K562 (cell line): ENCODE results near the gene PLEKHA1. TPM values are rescaled to one million over a fixed set of nuclear protein-coding genes. Genes with fewer than 3 reads are reported as not detected.

Source experiments
- ATAC-seq: fragments of 200-7000 bp; cut with Tn5 transposase; 3 replicates; pipeline ENCODE4 v1.9.1; 2020; ENCODE audit warnings: moderate library complexity
- BruUV-seq: library from RNA; stranded (reverse); fragments of 400-500 nt; replicated peaks from 2 replicates; lab custom pipeline; 2021; lab: Mats Ljungman, UMichigan
- CTCF ChIA-PET: fragments of 300-600 bp; formaldehyde crosslinking; extraction: SDS; loops from one replicate; lab custom pipeline; 2021; ENCODE audit warnings: low intra/inter-chr PET ratio; lab: Yijun Ruan, JAX
- POLR2A ChIA-PET: fragments of 300-600, 350-650 bp; sonication (Branson Sonifier 250); formaldehyde crosslinking; extraction: SDS; loops from one replicate; lab custom pipeline; 2021; ENCODE audit warnings: antibody characterized with exemption, inconsistent platforms; lab: Yijun Ruan, JAX
- DNase-seq, 4 experiments: peaks; one replicate each; pipeline versions ENCODE4 v3.0.0 to v3.0.0-alpha.2; 2011 to 2018; ENCODE audit warnings: low spot score in 3 of 4, mixed read lengths in 3 of 4; ENCODE audit errors: extremely low read depth in 1 of 4
- FAIRE-seq: peaks from 2 replicates; lab custom pipeline; 2011; peaks lifted over from hg19 to GRCh38; lab: Jason Lieb, UNC
- H2AFZ ChIP-seq: 2 replicates; pipeline ENCODE4 v1.6.0; 2011; ENCODE audit warnings: low read depth, low read length, control low read depth, inconsistent platforms
- H3K27ac ChIP-seq: fragments of 200-600 bp; 3 replicates; pipeline ENCODE4 v1.8.0; 2011; ENCODE audit warnings: low read depth, mild to moderate bottlenecking, control low read depth, inconsistent platforms, low read length, moderate library complexity, mixed read lengths; ENCODE audit errors: extremely low read depth
- H3K27me3 ChIP-seq, 2 experiments: fragments of 300-600 bp in 1 of 2; 2 replicates in 1 of 2; 3 replicates in 1 of 2; pipeline versions ENCODE4 v1.6.0 to v1.8.0; 2011; ENCODE audit warnings: inconsistent platforms in 2 of 2, low read length in 2 of 2, mild to moderate bottlenecking in 1 of 2, mixed read lengths in 1 of 2, moderate library complexity in 1 of 2; ENCODE audit not compliant: control insufficient read depth in 2 of 2, insufficient read depth in 2 of 2
- H3K36me3 ChIP-seq: fragments of 300-600 bp; 3 replicates; pipeline ENCODE4 v1.8.0; 2011; ENCODE audit warnings: mild to moderate bottlenecking, low read length, inconsistent platforms; ENCODE audit not compliant: control insufficient read depth, insufficient read depth
- H3K4me1 ChIP-seq, 2 experiments: fragments of 200-600 bp in 1 of 2; replicated peaks in 1 of 2; 2 replicates in 1 of 2; 3 replicates in 1 of 2; pipeline versions ENCODE4 v1.5.1 to v1.8.0; 2011; ENCODE audit warnings: inconsistent platforms in 2 of 2, low read length in 2 of 2, mild to moderate bottlenecking in 1 of 2, mixed read lengths in 1 of 2, moderate library complexity in 1 of 2; ENCODE audit not compliant: control insufficient read depth in 2 of 2, insufficient read depth in 2 of 2
- H3K4me2 ChIP-seq: 2 replicates; pipeline ENCODE4 v1.6.1; 2011; ENCODE audit warnings: low read length, control low read depth, inconsistent platforms, mixed read lengths; ENCODE audit not compliant: insufficient read depth
- H3K4me3 ChIP-seq: fragments of 200-600 bp; sonication (generic), shearing (Covaris generic); 2 replicates; pipeline ENCODE4 v1.5.1; 2016; ENCODE audit warnings: control low read depth, inconsistent platforms
- H3K79me2 ChIP-seq: fragments of 200-600 bp; 3 replicates; pipeline ENCODE4 v1.8.0; 2011; ENCODE audit warnings: low read length, inconsistent platforms; ENCODE audit not compliant: control insufficient read depth, insufficient read depth
- H3K9ac ChIP-seq, 2 experiments: 2 replicates each; pipeline versions ENCODE4 v1.6.0 to v1.6.1; 2011; ENCODE audit warnings: low read depth in 2 of 2, low read length in 2 of 2, control low read depth in 1 of 2, inconsistent platforms in 1 of 2, mild to moderate bottlenecking in 1 of 2, mixed read lengths in 1 of 2; ENCODE audit not compliant: insufficient read depth in 1 of 2
- H3K9me1 ChIP-seq: one replicate; pipeline ENCODE4 v1.6.0; 2011; ENCODE audit warnings: inconsistent platforms, mild to moderate bottlenecking, low read length, moderate library complexity; ENCODE audit not compliant: control insufficient read depth, insufficient read depth
- H3K9me3 ChIP-seq: replicated peaks from 2 replicates; pipeline ENCODE4 v1.5.1; 2011; ENCODE audit warnings: low read depth, low read length, inconsistent platforms; ENCODE audit not compliant: control insufficient read depth, insufficient read depth
- H4K20me1 ChIP-seq: replicated peaks from 2 replicates; pipeline ENCODE4 v1.6.1; 2011; ENCODE audit warnings: low read length, inconsistent platforms, mixed read lengths; ENCODE audit not compliant: control insufficient read depth, insufficient read depth
- ARID3B ChIP-seq: fragments of 250-450 bp; sonication (Bioruptor Pico); IDR thresholded peaks from 2 replicates; pipeline ENCODE4 v1.4.0; 2020; ENCODE audit warnings: borderline replicate concordance
- BRF2 ChIP-seq: IDR thresholded peaks from 3 replicates; pipeline ENCODE4 v1.6.1; 2011; ENCODE audit warnings: borderline replicate concordance, mild to moderate bottlenecking; ENCODE audit not compliant: insufficient read length, insufficient read depth
- CBX3 ChIP-seq, 2 experiments: IDR thresholded peaks; 1 replicate in 1 of 2; 2 replicates in 1 of 2; pipeline ENCODE4 v1.6.1; 2012; ENCODE audit warnings: inconsistent platforms in 2 of 2, low read length in 2 of 2, borderline replicate concordance in 1 of 2, control low read depth in 1 of 2
- PTRF ChIP-seq: fragments of 450-650 bp; IDR thresholded peaks from 2 replicates; pipeline ENCODE4 v1.6.1; 2016; ENCODE audit warnings: mild to moderate bottlenecking, missing genetic modification characterization, missing compliant biosample characterization
- ZC3H8 ChIP-seq: fragments of 450-650 bp; IDR thresholded peaks from 2 replicates; pipeline ENCODE4 v1.6.1; 2017
- WGBS: fragments of 100-300 bp; shearing (Covaris generic); methylation state at CpG from one replicate; pipeline ENCODE4 v1.1.6; 2016; ENCODE audit warnings: low coverage, mixed read lengths; ENCODE audit not compliant: insufficient coverage; ENCODE audit errors: missing lambda C conversion rate; 5-methylcytosine and 5-hydroxymethylcytosine counted together
- in situ Hi-C: fragments of 300-500 bp; cut with MboI; formaldehyde crosslinking; loops from 4 replicates; pipeline ENCODE4 v1.15.0; 2018; ENCODE audit warnings: inconsistent platforms, mixed read lengths
- intact Hi-C: fragments of 100-400 bp; cut with micrococcal nuclease; formaldehyde crosslinking; loops from 2 replicates; pipeline ENCODE4 v1.14.2; 2022
- polyA plus RNA-seq, 8 experiments: library from polyadenylated mRNA; depleted of rRNA in 4 of 8; stranded (reverse) in 5 of 8; unstranded in 3 of 8; fragments of >200 nt; fragmentation: Nextera tagmentation in 2 of 8; fragmentation: Illumina TruSeq in 1 of 8; extraction: Ambion mirVana in 2 of 8; extraction: Trizol in 1 of 8; gene quantifications; 2 replicates each; pipeline versions ENCODE4 v1.2.1 to v1.2.3, GENCODE V29; 2011 to 2014; ENCODE audit warnings: inconsistent platforms in 1 of 8, missing spikeins in 1 of 8
- total RNA-seq, 7 experiments: library from RNA; depleted of rRNA in 6 of 7; stranded (reverse); fragments of >200 nt in 6 of 7; fragmentation: Illumina TruSeq in 2 of 7; extraction: Trizol in 2 of 7; gene quantifications; 2 replicates each; pipeline versions ENCODE4 v1.2.1 to v1.2.3, GENCODE V29; 2011 to 2021; ENCODE audit warnings: low replicate concordance in 1 of 7
- TF ChIP-seq, protein P1 (sequence below): fragments of 450-650 bp; formaldehyde crosslinking; IDR thresholded peaks from 2 replicates; pipeline ENCODE4 v1.4.0; 2020; ENCODE audit warnings: mild to moderate bottlenecking, mixed read lengths

Gene PLEKHA1
- total and polyA plus RNA-seq, 9 of the 15 experiments (the other 6 are each of a cell fraction or from before 2014, with no cell fraction given): 0.05 to 4.7 (median 1.0) TPM

DNA sequence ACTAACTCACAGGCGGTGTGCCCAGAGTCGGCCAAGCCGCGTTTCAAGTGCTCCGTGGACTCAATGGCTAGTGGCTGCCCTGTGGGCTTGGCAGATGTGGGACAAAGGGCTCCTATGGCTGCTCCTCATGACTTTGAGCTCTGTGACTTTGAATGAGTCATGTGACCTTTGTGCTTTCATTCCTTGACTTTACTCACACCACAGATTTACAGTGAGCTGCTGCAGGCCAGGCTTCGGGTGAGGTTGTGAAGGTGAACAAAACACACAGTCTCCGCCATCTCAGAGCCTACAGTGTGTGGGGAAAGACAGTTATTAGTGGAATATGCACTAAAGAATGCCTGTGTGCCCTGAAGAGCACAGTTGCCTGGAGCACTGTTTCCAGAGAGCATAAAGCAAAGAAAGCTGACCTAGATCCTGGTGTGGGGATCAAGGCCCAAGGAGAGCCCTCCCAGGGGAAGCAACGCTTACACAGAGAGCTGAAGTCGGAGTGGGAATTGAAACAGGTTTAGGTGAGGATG, 29.7 kb upstream of the PLEKHA1 start:
- FAIRE-seq (no peak), ATAC-seq (no peak), DNase-seq (no peak)
- intact Hi-C loops (loop anchor here (10.0 kb wide), 1 partner anchor 220 kb away; the partner anchor contains the start of gene DMBT1), in situ Hi-C loops (no loop called here)
- H3K4me2 ChIP-seq: no peak overlapping the region
- H3K9me1 ChIP-seq: no peaks in the 10 kb centered on the region
- H4K20me1 ChIP-seq: no peaks in the 10 kb centered on the region
- H2AFZ ChIP-seq: no peak overlapping the region
- no peak overlapping the region for H3K4me3 ChIP-seq
- POLR2A ChIA-PET: interaction anchor here (0.7 kb wide), 1 partner anchor 11 kb away, joined by 4 read pairs; no protein-coding TSS in a partner anchor
- H3K27ac ChIP-seq: no peak overlapping the region
- no peaks in the 10 kb centered on the region for H3K36me3 ChIP-seq
- no peaks in the 10 kb centered on the region for H3K79me2 ChIP-seq
- H3K9me3 ChIP-seq: no peaks in the 10 kb centered on the region
- BruUV-seq: no TSS peak
- CTCF ChIA-PET: no interaction called here
- TF ChIP-seq, protein P1, sequence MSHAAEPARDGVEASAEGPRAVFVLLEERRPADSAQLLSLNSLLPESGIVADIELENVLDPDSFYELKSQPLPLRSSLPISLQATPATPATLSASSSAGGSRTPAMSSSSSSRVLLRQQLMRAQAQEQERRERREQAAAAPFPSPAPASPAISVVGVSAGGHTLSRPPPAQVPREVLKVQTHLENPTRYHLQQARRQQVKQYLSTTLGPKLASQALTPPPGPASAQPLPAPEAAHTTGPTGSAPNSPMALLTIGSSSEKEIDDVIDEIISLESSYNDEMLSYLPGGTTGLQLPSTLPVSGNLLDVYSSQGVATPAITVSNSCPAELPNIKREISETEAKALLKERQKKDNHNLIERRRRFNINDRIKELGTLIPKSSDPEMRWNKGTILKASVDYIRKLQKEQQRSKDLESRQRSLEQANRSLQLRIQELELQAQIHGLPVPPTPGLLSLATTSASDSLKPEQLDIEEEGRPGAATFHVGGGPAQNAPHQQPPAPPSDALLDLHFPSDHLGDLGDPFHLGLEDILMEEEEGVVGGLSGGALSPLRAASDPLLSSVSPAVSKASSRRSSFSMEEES: peak; percentile 62
- no peak for TF ChIP-seq PTRF
- TF ChIP-seq BRF2: no peak
- TF ChIP-seq ZC3H8: no peak
- TF ChIP-seq CBX3 (IDR thresholded peaks at IDR 0.05; ENCODE audit: borderline replicate concordance in 1 of 2, low read length in 2 of 2): no peak
- TF ChIP-seq ARID3B (CRISPR knock-in tag): no peak
- H3K4me1 ChIP-seq: no peaks in the 10 kb centered on the region
- H3K9ac ChIP-seq: no peak overlapping the region
- 0% methylated on average over 7 of the region's 9 CpGs for WGBS
- H3K27me3 ChIP-seq: peaks cover 0 to 9% of the 10 kb centered on the region in 2 experiments; a peak in 4 of 5 replicates
